HL-60 (cell line): Measurements from ENCODE around the gene NME7.

Experiments
- CTCF ChIP-seq: IDR thresholded peaks from one replicate; pipeline ENCODE4 v1.5.1; 2011; ENCODE audit warnings: low read length, control low read depth, inconsistent platforms; ENCODE audit not compliant: insufficient read depth
- GABPA ChIP-seq: IDR thresholded peaks from 2 replicates; pipeline ENCODE4 v1.6.1; 2012; ENCODE audit warnings: low read depth
- POLR2AphosphoS5 ChIP-seq: IDR thresholded peaks from 2 replicates; pipeline ENCODE4 v1.6.1; 2012; ENCODE audit warnings: low read depth
- SPI1 ChIP-seq: IDR thresholded peaks from 2 replicates; pipeline ENCODE4 v1.6.1; 2012; ENCODE audit warnings: low read depth, mild to moderate bottlenecking, borderline replicate concordance
- TF ChIP-seq, protein P1 (sequence below): IDR thresholded peaks from 2 replicates; pipeline ENCODE4 v1.6.1; 2012; ENCODE audit warnings: low read depth; ENCODE audit not compliant: insufficient replicate concordance

DNA sequence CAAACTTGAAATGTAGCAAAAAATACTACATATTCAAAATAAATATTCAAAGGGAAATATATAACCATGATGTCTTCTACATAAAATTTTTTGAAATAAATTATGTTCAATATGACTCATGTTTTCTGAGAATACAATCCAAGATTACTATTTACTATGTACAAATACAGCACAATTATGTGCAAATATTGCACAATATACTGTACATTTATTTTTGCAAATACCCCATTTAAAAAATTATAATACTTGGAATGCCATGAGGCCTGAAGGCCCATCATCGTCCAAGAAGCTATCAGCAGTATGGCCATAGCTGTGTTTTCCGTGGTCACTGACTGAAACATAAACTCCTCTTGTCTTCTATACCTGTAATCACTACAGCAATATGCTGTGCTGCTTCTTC, 47.4 kb upstream of the NME7 start:
- TF ChIP-seq GABPA (no peak), CTCF (no peak), POLR2AphosphoS5 (no peak), SPI1 (no peak)
- TF ChIP-seq, protein P1, sequence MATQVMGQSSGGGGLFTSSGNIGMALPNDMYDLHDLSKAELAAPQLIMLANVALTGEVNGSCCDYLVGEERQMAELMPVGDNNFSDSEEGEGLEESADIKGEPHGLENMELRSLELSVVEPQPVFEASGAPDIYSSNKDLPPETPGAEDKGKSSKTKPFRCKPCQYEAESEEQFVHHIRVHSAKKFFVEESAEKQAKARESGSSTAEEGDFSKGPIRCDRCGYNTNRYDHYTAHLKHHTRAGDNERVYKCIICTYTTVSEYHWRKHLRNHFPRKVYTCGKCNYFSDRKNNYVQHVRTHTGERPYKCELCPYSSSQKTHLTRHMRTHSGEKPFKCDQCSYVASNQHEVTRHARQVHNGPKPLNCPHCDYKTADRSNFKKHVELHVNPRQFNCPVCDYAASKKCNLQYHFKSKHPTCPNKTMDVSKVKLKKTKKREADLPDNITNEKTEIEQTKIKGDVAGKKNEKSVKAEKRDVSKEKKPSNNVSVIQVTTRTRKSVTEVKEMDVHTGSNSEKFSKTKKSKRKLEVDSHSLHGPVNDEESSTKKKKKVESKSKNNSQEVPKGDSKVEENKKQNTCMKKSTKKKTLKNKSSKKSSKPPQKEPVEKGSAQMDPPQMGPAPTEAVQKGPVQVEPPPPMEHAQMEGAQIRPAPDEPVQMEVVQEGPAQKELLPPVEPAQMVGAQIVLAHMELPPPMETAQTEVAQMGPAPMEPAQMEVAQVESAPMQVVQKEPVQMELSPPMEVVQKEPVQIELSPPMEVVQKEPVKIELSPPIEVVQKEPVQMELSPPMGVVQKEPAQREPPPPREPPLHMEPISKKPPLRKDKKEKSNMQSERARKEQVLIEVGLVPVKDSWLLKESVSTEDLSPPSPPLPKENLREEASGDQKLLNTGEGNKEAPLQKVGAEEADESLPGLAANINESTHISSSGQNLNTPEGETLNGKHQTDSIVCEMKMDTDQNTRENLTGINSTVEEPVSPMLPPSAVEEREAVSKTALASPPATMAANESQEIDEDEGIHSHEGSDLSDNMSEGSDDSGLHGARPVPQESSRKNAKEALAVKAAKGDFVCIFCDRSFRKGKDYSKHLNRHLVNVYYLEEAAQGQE: no peak
